Muscle layer of duodenum (tissue), 2 donors: ENCODE results near the gene RHOXF1.
"Not testable (repeated sequence)": the region's sequence is repeated elsewhere in the genome, so short reads cannot be mapped to it uniquely, and the experiment has no call there.

Source experiments
- H3K27ac ChIP-seq: one replicate; pipeline ENCODE4 v1.7.0; 2013; ENCODE audit warnings: mild to moderate bottlenecking, low read length
- H3K27me3 ChIP-seq: one replicate; pipeline ENCODE4 v1.7.0; 2013; ENCODE audit warnings: low read depth, mild to moderate bottlenecking, control low read depth, low read length
- H3K36me3 ChIP-seq, 2 donors: one replicate each; pipeline ENCODE4 v1.7.0; 2013; ENCODE audit warnings: low read length in 2 of 2, control low read depth in 1 of 2, mild to moderate bottlenecking in 1 of 2; ENCODE audit not compliant: insufficient read depth in 2 of 2, control insufficient read depth in 1 of 2
- H3K4me1 ChIP-seq, 2 donors: one replicate each; pipeline ENCODE4 v1.7.0; 2013; ENCODE audit warnings: low read length in 2 of 2, mild to moderate bottlenecking in 2 of 2, control low read depth in 1 of 2, moderate library complexity in 1 of 2; ENCODE audit not compliant: insufficient read depth in 2 of 2, control insufficient read depth in 1 of 2
- H3K4me3 ChIP-seq, 2 donors: one replicate each; pipeline ENCODE4 v1.7.0; 2013; ENCODE audit warnings: low read length in 2 of 2, low read depth in 1 of 2, mild to moderate bottlenecking in 1 of 2
- H3K9me3 ChIP-seq, 2 donors: one replicate each; pipeline ENCODE4 v1.7.0; 2013; ENCODE audit warnings: low read length in 2 of 2, control low read depth in 1 of 2, mild to moderate bottlenecking in 1 of 2; ENCODE audit not compliant: control insufficient read depth in 1 of 2
- donor health status: healthy.

The RHOXF1 gene

GRCh38 chrX:120136128-120136527 lies 20.4 kb upstream of the RHOXF1 start:
- Histone ChIP-seq H3K27me3 (no peaks in the 10 kb centered on the region), H3K4me1 (no peaks in the 10 kb centered on the region), H3K9me3 (no peaks in the 10 kb centered on the region), H3K4me3 (no peak overlapping the region), H3K27ac (no peak overlapping the region), H3K36me3 (no peaks in the 10 kb centered on the region)

- not testable (repeated sequence) for H3K4me1 ChIP-seq, H3K9me3 ChIP-seq, H3K36me3 ChIP-seq, H3K27ac ChIP-seq, H3K27me3 ChIP-seq, H3K4me3 ChIP-seq
These were observed 12.7 kb upstream of the RHOXF1 start for GRCh38 chrX:120128306-120128846.

- Histone ChIP-seq H3K4me3 (peak overlapping the region; percentile 8 to 14), H3K27ac (no peak overlapping the region), H3K36me3 (no peaks in the 10 kb centered on the region), H3K4me1 (no peaks in the 10 kb centered on the region), H3K27me3 (no peaks in the 10 kb centered on the region), H3K9me3 (no peaks in the 10 kb centered on the region)
These were observed 9.7 kb upstream of the RHOXF1 start for GRCh38 chrX:120125444-120125843.

- H3K4me3 ChIP-seq, result no peak overlapping the region
- no peaks in the 10 kb centered on the region for H3K4me1 ChIP-seq
- H3K9me3 ChIP-seq, result no peaks in the 10 kb centered on the region
- H3K36me3 ChIP-seq, result no peaks in the 10 kb centered on the region
- H3K27ac ChIP-seq, result no peak overlapping the region
- H3K27me3 ChIP-seq, result no peaks in the 10 kb centered on the region
These were observed 4.5 kb upstream of the RHOXF1 start for GRCh38 chrX:120120223-120120622.

GRCh38 chrX:120111611-120112010 lies 4.1 kb downstream of the RHOXF1 start:
- Histone ChIP-seq H3K36me3 (no peaks in the 10 kb centered on the region), H3K4me1 (no peaks in the 10 kb centered on the region), H3K27ac (no peak overlapping the region), H3K27me3 (no peaks in the 10 kb centered on the region), H3K9me3 (no peaks in the 10 kb centered on the region), H3K4me3 (no peak overlapping the region)

GRCh38 chrX:120109378-120109777 lies 6.3 kb downstream of the RHOXF1 start:
- Histone ChIP-seq H3K27ac (no peak overlapping the region), H3K4me3 (no peak overlapping the region), H3K9me3 (no peaks in the 10 kb centered on the region), H3K4me1 (no peaks in the 10 kb centered on the region), H3K27me3 (no peaks in the 10 kb centered on the region), H3K36me3 (no peaks in the 10 kb centered on the region)

- H3K9me3 ChIP-seq, H3K4me1 ChIP-seq, H3K36me3 ChIP-seq, H3K27me3 ChIP-seq, H3K4me3 ChIP-seq, H3K27ac ChIP-seq: not testable (repeated sequence)
These were observed 11.0 kb downstream of the RHOXF1 start for GRCh38 chrX:120104707-120105106.

- not testable (repeated sequence) for H3K36me3 ChIP-seq, H3K27ac ChIP-seq, H3K4me3 ChIP-seq, H3K9me3 ChIP-seq, H3K4me1 ChIP-seq, H3K27me3 ChIP-seq
These were observed 14.7 kb downstream of the RHOXF1 start for GRCh38 chrX:120101057-120101456.

- no peaks in the 10 kb centered on the region for H3K9me3 ChIP-seq
- H3K4me3 ChIP-seq, result no peak overlapping the region
- H3K27me3 ChIP-seq, result no peaks in the 10 kb centered on the region
- H3K36me3 ChIP-seq, result no peaks in the 10 kb centered on the region
- no peak overlapping the region for H3K27ac ChIP-seq
- H3K4me1 ChIP-seq, result no peaks in the 10 kb centered on the region
These were observed 25.5 kb downstream of the RHOXF1 start for GRCh38 chrX:120090208-120090607.

GRCh38 chrX:120087289-120088017 lies 28.3 kb downstream of the RHOXF1 start:
- Histone ChIP-seq H3K27me3 (no peaks in the 10 kb centered on the region), H3K36me3 (no peaks in the 10 kb centered on the region), H3K9me3 (no peaks in the 10 kb centered on the region), H3K4me1 (no peaks in the 10 kb centered on the region), H3K27ac (no peak overlapping the region), H3K4me3 (no peak overlapping the region)

GRCh38 chrX:120085553-120086185 lies 30.0 kb downstream of the RHOXF1 start:
- H3K4me3 ChIP-seq, H3K27me3 ChIP-seq, H3K36me3 ChIP-seq, H3K4me1 ChIP-seq, H3K27ac ChIP-seq, H3K9me3 ChIP-seq: not testable (repeated sequence)

GRCh38 chrX:120077590-120077989 lies 38.1 kb downstream of the RHOXF1 start, which contains the start of gene RHOXF2B:
TSS of gene RHOXF2B (minus strand) at chrX:120077690. CDS start at chrX:120077552, 138 bp downstream.
- not testable (repeated sequence) for H3K36me3 ChIP-seq, H3K9me3 ChIP-seq, H3K4me1 ChIP-seq, H3K4me3 ChIP-seq, H3K27me3 ChIP-seq, H3K27ac ChIP-seq
